Ramos (cell line): ENCODE results near the gene NIPBL.
"Not testable (repeated sequence)": the region's sequence is repeated elsewhere in the genome, so short reads cannot be mapped to it uniquely, and the experiment has no call there.

ENCODE experiments used
- in situ Hi-C: fragments of 300-500 bp; cut with MboI; formaldehyde crosslinking; loops from one replicate; pipeline ENCODE4 v1.14.3; 2022; ENCODE audit warnings: low sequenced_read_pairs; ENCODE audit not compliant: unreplicated experiment

Gene NIPBL

DNA sequence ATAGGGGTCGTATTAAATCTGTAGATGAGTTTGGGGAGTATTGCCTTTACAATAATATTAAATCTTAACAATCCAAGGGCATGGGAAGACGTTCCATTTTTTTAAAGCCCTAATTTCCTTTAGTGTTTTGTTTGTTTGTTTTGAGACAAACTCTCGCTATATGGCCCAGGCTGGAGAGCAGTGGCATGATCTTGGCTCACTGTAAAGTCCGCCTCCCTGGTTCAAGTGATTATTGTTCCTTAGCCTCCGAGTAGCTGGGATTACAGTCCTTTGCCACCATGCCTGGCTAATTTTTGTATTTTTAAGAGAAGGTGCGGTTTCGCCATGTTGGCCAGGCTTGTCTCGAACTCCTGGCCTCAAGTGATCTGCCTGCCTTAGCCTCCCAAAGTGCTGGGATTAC, 19.9 kb downstream of the NIPBL start:
- in situ Hi-C loops: no loop called here

- in situ Hi-C loops: no loop called here
Observed at GRCh38 chr5:36897616-36898015, 21.0 kb downstream of the NIPBL start.

DNA sequence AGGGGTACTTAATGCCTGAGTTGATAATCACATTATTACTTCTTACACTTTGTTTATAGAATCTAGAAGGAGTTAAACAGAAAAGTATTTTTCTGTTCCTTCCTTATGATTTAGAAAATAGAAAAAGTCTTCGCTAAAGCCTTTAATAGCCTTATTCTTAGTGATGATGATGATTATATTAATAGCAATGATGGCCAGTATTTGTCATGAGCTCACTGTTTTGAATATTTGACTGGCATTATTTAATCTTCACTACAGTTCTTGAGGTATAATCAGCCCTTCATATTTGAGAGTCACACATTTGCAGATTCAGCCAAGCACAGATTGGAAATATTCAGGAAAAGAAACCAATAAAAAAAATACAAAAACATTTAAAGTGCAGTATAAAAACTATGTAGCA, 23.3 kb downstream of the NIPBL start:
- in situ Hi-C loops: no loop called here

- in situ Hi-C loops: no loop called here
Observed at GRCh38 chr5:36900283-36900682, 23.7 kb downstream of the NIPBL start.

GRCh38 chr5:36901077-36901476, 24.5 kb downstream of the NIPBL start:
- in situ Hi-C loops: not testable (repeated sequence)

- in situ Hi-C loops: no loop called here
Observed at GRCh38 chr5:36901856-36902255, 25.3 kb downstream of the NIPBL start.

GRCh38 chr5:36902353-36902752, 25.8 kb downstream of the NIPBL start:
- in situ Hi-C loops: no loop called here

DNA sequence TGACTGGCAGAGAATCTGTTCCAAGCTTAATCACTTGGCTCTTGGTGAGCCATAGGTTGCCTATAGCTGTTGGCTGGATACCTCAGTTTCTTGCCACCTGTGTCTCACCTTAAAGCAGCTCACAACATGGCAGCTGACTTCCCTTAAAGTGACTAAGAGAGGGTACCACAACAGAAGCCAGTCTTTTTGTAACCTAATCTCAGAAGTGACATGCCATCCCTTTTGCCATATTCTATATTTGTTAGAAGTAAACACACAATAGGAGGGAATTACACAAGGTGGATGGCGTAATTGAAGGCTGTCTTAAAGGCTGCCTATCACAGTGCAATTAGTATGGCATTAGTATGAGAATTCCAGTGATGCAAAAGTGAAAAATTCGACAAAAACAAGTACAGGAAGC, 28.1 kb downstream of the NIPBL start:
- in situ Hi-C loops: no loop called here

GRCh38 chr5:36908544-36909260, 32.1 kb downstream of the NIPBL start:
- in situ Hi-C loops: no loop called here

DNA sequence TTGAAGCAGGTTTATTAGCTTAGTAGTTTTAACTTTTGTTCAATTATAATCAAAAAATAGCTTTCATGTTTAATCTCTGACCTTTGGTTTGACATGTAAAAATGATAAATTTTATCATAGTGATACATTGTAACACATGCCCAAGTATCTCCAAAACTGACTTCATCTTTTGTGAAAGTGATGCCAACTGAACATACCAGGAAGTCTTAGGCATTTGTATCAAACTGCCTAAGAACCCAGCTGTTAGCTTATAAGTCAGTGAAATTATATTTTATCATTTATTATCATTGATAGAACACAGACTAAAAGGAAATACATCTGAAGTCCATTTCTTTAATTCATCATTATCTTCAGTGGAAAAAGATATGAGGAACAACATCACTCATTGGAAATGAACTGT, 39.1 kb downstream of the NIPBL start:
- in situ Hi-C loops: no loop called here

GRCh38 chr5:36916614-36917013, 40.0 kb downstream of the NIPBL start:
- in situ Hi-C loops: not testable (repeated sequence)

- in situ Hi-C loops: not testable (repeated sequence)
Observed at GRCh38 chr5:36917358-36917757, 40.8 kb downstream of the NIPBL start.

DNA sequence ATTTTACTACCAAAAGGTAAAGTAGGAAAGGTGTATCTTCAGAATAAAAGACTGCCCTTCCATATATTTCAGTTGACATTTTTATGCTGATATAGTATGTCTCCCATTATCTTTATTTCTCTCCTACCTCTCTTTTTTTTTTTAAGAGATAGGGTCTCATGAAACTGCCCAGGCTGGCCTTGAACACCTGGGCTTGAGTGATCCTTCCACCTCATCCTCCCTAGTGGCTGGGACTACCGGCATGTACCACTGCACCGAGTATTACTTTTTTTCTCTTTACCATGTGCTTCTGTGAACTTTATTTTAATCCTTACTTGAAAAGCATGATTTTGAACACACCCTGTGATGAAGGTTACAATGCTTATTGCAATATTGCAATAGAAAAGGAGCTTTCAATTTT, 42.7 kb downstream of the NIPBL start:
- in situ Hi-C loops: no loop called here

DNA sequence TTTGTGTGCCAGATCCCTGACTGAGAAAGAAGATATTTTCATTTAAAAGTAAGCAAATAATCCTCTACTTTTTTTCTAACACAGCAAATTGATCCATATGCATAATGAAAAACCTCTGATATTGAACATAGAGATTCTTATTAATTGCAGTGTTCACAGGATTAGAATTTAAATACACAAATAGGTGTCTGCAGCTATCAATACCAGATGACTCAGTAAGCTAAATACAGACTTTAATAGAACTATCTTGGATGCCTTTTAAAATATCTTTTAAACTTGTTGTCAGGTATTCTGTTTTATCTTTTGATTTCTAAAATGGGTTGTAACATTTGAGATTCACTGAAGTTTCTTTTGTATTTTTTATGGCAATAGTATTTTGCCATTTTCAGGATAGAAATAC, 43.1 kb downstream of the NIPBL start:
- in situ Hi-C loops: no loop called here

DNA sequence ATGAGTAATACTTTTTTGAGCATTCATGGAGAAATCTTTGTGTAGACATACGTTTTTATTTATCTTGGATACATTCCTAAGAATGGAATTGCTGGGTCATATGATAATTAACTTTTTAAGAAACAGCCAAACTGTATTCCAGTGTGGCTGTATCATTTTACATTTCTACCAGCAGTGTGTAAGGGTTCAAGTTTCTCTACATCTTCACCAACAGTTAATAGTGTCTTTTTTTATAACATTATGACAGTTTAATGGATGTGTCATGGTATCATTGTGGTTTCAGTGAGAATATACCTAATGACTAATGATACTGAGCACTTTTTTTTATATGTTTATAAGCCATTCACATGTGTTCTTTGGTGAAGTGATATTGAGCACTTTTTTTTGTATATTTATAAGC, 52.4 kb downstream of the NIPBL start:
- in situ Hi-C loops: no loop called here

GRCh38 chr5:36929438-36929837, 52.9 kb downstream of the NIPBL start:
- in situ Hi-C loops: no loop called here

DNA sequence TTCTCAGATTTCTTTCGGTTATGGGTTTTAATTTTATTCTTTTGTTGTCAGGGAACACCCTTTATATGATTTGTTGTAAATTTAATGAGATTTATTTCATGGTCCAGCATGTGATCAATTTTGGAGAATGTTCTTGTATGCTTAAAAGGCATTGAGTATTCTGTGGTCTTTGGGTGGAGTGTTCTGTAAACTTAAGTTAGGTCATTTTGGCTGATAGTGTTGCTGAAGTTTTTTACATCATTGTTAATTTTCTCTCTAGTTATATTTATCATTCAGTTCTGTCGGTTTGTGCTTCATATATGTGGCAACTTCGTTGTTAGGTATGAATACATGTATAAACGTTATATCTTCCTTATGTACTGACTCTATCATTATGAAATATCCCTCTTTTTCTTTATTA, 55.5 kb downstream of the NIPBL start:
- in situ Hi-C loops: no loop called here

- in situ Hi-C loops: no loop called here
Observed at GRCh38 chr5:36932699-36933098, 56.1 kb downstream of the NIPBL start.

DNA sequence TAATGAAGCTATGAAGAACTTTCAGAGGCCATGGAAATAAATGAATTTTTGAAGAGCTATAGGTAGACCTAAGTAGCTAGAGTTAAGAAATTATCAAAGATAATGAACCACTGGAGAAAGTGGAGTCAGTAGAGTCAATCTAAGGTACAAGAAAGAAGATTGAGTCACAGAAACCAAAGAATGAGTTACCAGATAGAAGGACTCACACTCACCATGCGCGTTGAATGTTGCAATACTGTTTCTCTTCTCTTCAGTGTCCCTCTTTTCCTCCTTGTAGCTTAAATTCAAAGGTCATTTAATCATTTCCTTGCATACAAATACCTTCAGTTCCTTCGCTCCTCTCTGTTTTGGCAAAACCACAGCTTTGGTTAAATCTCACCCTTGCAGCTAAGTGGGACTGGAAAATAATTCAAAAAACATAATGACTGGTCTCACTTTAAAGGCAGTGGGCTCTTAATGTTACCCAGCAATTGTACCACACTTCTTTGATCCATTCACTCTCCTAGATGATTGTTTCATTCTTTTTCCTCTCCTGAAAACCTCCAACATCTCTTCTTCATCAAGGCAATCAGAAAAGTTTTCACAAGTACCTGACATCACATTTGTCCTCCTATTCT, 58.3 kb downstream of the NIPBL start:
- in situ Hi-C loops: no loop called here

DNA sequence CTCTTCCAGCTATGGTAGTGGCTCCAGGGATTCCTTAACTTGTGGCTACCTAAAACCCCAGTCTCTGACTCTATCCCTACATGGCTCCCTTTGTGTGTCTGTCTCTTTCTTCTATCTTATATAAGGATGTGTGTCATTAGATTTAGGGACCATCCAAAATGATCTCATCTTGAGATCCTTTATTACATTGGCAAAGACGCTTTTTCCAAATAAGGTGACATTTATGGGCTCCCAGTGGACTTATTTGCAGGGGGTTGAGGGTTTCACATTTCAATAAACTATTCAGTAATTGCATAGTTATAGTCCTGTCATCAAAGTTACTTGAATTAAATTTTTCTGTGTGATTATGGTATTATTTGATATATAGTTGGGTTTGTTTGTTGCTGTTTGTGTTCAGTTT, 59.2 kb downstream of the NIPBL start:
- in situ Hi-C loops: no loop called here

- in situ Hi-C loops: no loop called here
Observed at GRCh38 chr5:36936309-36936708, 59.7 kb downstream of the NIPBL start.

GRCh38 chr5:36938129-36938528, 61.6 kb downstream of the NIPBL start:
- in situ Hi-C loops: no loop called here
